Measurements from ENCODE around the gene IGSF9. TPM values are rescaled to one million over a fixed set of nuclear protein-coding genes. Genes with fewer than 3 reads are reported as not detected.
A peak's percentile ranks its signal among the peaks of the same experiment; 100 is the strongest.

Gene IGSF9
- total and polyA plus RNA-seq, 2 experiments from 2014 or later: 10.3 to 27.6 TPM

- peak; percentile 96 for ATAC-seq
- Histone ChIP-seq H3K4me2 (no peak overlapping the region), H3K27me3 (ENCODE audit: insufficient read depth) (no peaks in the 10 kb centered on the region), H3K4me1 (ENCODE audit: insufficient read depth) (no peaks in the 10 kb centered on the region), H3K27ac (ENCODE audit: low read depth) (no peak overlapping the region), H2AFZ (no peak overlapping the region), H3F3A (replicated peaks; ENCODE audit: low read depth) (no peaks in the 10 kb centered on the region), H3K36me3 (ENCODE audit: insufficient read depth) (no peaks in the 10 kb centered on the region; the same call in 1 of the 2 replicates), H3K9me2 (ENCODE audit: insufficient read depth) (no peaks in the 10 kb centered on the region), H3K79me2 (replicated peaks; ENCODE audit: insufficient read depth) (no peaks in the 10 kb centered on the region), H4K20me1 (replicated peaks; ENCODE audit: insufficient read depth) (no peaks in the 10 kb centered on the region), H3K4me3 (no peak overlapping the region)
- no peaks in the 10 kb centered on the region; the same call in 2 of the 3 replicates for H3K9me3 Mint-ChIP-seq
- H3K36me3 Mint-ChIP-seq (ENCODE audit: low read depth): no peaks in the 10 kb centered on the region
- no peak for TF ChIP-seq ZNF331 (CRISPR knock-in tag; IDR thresholded peaks at IDR 0.05; ENCODE audit: low read depth)
- TF ChIP-seq CTCF (conservative IDR thresholded peaks at IDR 0.05; ENCODE audit: low read depth in 2 of 2): peak; percentile 94 to 100
- H3K4me3 Mint-ChIP-seq: no peak overlapping the region
- H3K27me3 Mint-ChIP-seq (ENCODE audit: insufficient read depth, low read depth, poor library complexity): peaks cover 2% of the 10 kb centered on the region
- DNase-seq (ENCODE audit: low spot score): peak; percentile 87
- H3K4me1 Mint-ChIP-seq: peaks cover 9% of the 10 kb centered on the region
- H3K27ac Mint-ChIP-seq: no peak overlapping the region
These were observed 53.9 kb downstream of the IGSF9 start for GRCh38 chr1:159891275-159892157.

GRCh38 chr1:159890390-159890789, 55.0 kb downstream of the IGSF9 start:
- peaks cover 2% of the 10 kb centered on the region for H3K27me3 Mint-ChIP-seq (ENCODE audit: insufficient read depth, low read depth, poor library complexity)
- Histone ChIP-seq H3K36me3 (ENCODE audit: insufficient read depth) (no peaks in the 10 kb centered on the region; the same call in 1 of the 2 replicates), H2AFZ (peak overlapping the region; percentile 80; the same call in 1 of the 2 replicates), H3K4me1 (ENCODE audit: insufficient read depth) (no peaks in the 10 kb centered on the region), H3K9me2 (ENCODE audit: insufficient read depth) (no peaks in the 10 kb centered on the region), H3K27me3 (ENCODE audit: insufficient read depth) (no peaks in the 10 kb centered on the region), H3K4me2 (no peak overlapping the region), H3F3A (replicated peaks; ENCODE audit: low read depth) (no peaks in the 10 kb centered on the region), H3K79me2 (replicated peaks; ENCODE audit: insufficient read depth) (no peaks in the 10 kb centered on the region), H3K4me3 (no peak overlapping the region), H4K20me1 (replicated peaks; ENCODE audit: insufficient read depth) (no peaks in the 10 kb centered on the region), H3K27ac (ENCODE audit: low read depth) (no peak overlapping the region)
- ATAC-seq (no peak), DNase-seq (ENCODE audit: low spot score) (no peak)
- H3K4me3 Mint-ChIP-seq: no peak overlapping the region
- peaks cover 9% of the 10 kb centered on the region for H3K4me1 Mint-ChIP-seq
- H3K27ac Mint-ChIP-seq: no peak overlapping the region
- H3K9me3 Mint-ChIP-seq: no peaks in the 10 kb centered on the region; the same call in 2 of the 3 replicates
- no peaks in the 10 kb centered on the region for H3K36me3 Mint-ChIP-seq (ENCODE audit: low read depth)
- TF ChIP-seq EZH2phosphoT487 (IDR thresholded peaks at IDR 0.05; ENCODE audit: unreplicated experiment) (no peak), ZNF114 (CRISPR knock-in tag; IDR thresholded peaks at IDR 0.05) (no peak), ETS1 (IDR thresholded peaks at IDR 0.05) (no peak), NANOG (IDR thresholded peaks at IDR 0.05; ENCODE audit: borderline replicate concordance) (no peak), JUNB (IDR thresholded peaks at IDR 0.05; ENCODE audit: unreplicated experiment) (no peak), EZH2 (IDR thresholded peaks at IDR 0.05; ENCODE audit: low read depth, unreplicated experiment) (no peak), CREB1 (CRISPR knock-in tag; IDR thresholded peaks at IDR 0.05; ENCODE audit: low read depth) (no peak), STAT1 (IDR thresholded peaks at IDR 0.05; ENCODE audit: unreplicated experiment) (no peak), POLR2AphosphoS5 (IDR thresholded peaks at IDR 0.05; ENCODE audit: low read depth) (no peak), ZNF462 (CRISPR knock-in tag; IDR thresholded peaks at IDR 0.05) (no peak)
